Type B pancreatic cell (in vitro differentiated cells): Measurements from ENCODE around the gene LYPD4. TPM values are rescaled to one million over a fixed set of nuclear protein-coding genes. Genes with fewer than 3 reads are reported as not detected.
"Not testable (repeated sequence)": the region's sequence is repeated elsewhere in the genome, so short reads cannot be mapped to it uniquely, and the experiment has no call there.

Experiments
- DNase-seq: peaks from one replicate; pipeline ENCODE4 v3.0.0; 2021; ENCODE audit warnings: mixed read lengths; ENCODE audit not compliant: unreplicated experiment; ENCODE audit errors: extremely low spot score
- H3K27ac Mint-ChIP-seq: 2 replicates; pipeline ENCODE4 v1.8.0; 2021; ENCODE audit warnings: mild to moderate bottlenecking, mixed read lengths
- H3K27me3 Mint-ChIP-seq: 2 replicates; pipeline ENCODE4 v1.8.0; 2021; ENCODE audit warnings: mixed read lengths
- H3K36me3 Mint-ChIP-seq: 2 replicates; pipeline ENCODE4 v1.8.0; 2021; ENCODE audit warnings: mixed read lengths
- H3K4me1 Mint-ChIP-seq: one replicate; pipeline ENCODE4 v1.8.0; 2021; ENCODE audit warnings: mixed read lengths; ENCODE audit not compliant: unreplicated experiment
- H3K4me3 Mint-ChIP-seq: 2 replicates; pipeline ENCODE4 v1.8.0; 2021; ENCODE audit warnings: mild to moderate bottlenecking, mixed read lengths
- H3K9me3 Mint-ChIP-seq: 2 replicates; pipeline ENCODE4 v1.8.0; 2021; ENCODE audit warnings: mixed read lengths
- microRNA-seq: library from miRNA; unstranded; fragments of <30 nt; microRNA quantifications from one replicate; pipeline ENCODE4, GENCODE V29; 2020
- total RNA-seq: library from RNA; stranded (reverse); gene quantifications from 2 replicates; pipeline ENCODE4 v1.2.1, GENCODE V29; 2021; ENCODE audit warnings: low replicate concordance
- TF ChIP-seq, protein P1 (sequence below): fragments of 200-600 bp; sonication (generic); conservative IDR thresholded peaks from 2 replicates; pipeline ENCODE4 v1.5.0; 2021; ENCODE audit warnings: antibody characterized with exemption, mild to moderate bottlenecking

Gene LYPD4
- total RNA-seq, 1 donor from 2014 or later, result not detected

- Mint-ChIP-seq H3K27ac (no peak overlapping the region), H3K4me3 (no peak overlapping the region), H3K9me3 (no peaks in the 10 kb centered on the region), H3K36me3 (no peaks in the 10 kb centered on the region), H3K4me1 (no peaks in the 10 kb centered on the region), H3K27me3 (peaks cover 36% of the 10 kb centered on the region)
- no peak for DNase-seq
- TF ChIP-seq, protein P1, sequence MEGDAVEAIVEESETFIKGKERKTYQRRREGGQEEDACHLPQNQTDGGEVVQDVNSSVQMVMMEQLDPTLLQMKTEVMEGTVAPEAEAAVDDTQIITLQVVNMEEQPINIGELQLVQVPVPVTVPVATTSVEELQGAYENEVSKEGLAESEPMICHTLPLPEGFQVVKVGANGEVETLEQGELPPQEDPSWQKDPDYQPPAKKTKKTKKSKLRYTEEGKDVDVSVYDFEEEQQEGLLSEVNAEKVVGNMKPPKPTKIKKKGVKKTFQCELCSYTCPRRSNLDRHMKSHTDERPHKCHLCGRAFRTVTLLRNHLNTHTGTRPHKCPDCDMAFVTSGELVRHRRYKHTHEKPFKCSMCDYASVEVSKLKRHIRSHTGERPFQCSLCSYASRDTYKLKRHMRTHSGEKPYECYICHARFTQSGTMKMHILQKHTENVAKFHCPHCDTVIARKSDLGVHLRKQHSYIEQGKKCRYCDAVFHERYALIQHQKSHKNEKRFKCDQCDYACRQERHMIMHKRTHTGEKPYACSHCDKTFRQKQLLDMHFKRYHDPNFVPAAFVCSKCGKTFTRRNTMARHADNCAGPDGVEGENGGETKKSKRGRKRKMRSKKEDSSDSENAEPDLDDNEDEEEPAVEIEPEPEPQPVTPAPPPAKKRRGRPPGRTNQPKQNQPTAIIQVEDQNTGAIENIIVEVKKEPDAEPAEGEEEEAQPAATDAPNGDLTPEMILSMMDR, result peak; percentile 82
Measured at GRCh38 chr19:41795031-41795461, 49.4 kb downstream of the LYPD4 start.

DNA sequence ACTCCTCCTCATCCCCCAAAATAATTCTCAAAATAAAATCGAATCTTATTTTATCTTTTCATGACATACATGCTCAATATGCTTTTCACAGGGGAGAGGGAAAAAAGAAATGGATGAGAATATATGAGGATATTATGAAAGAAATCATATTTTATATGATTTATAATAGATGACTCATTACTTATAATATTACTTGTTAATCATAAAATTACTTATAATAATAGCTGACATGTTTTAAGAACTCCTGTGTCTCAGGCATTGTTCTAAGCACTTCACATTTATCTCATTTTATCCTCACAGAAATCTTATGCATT is 51.1 kb downstream of the LYPD4 start:
- H3K9me3 Mint-ChIP-seq, result no peaks in the 10 kb centered on the region
- no peak for DNase-seq
- H3K36me3 Mint-ChIP-seq, result no peaks in the 10 kb centered on the region
- H3K27ac Mint-ChIP-seq, result no peak overlapping the region
- no peaks in the 10 kb centered on the region for H3K4me1 Mint-ChIP-seq
- H3K27me3 Mint-ChIP-seq, result peaks cover 38% of the 10 kb centered on the region
- TF ChIP-seq, protein P1, result peak; percentile 9
- no peak overlapping the region for H3K4me3 Mint-ChIP-seq

DNA sequence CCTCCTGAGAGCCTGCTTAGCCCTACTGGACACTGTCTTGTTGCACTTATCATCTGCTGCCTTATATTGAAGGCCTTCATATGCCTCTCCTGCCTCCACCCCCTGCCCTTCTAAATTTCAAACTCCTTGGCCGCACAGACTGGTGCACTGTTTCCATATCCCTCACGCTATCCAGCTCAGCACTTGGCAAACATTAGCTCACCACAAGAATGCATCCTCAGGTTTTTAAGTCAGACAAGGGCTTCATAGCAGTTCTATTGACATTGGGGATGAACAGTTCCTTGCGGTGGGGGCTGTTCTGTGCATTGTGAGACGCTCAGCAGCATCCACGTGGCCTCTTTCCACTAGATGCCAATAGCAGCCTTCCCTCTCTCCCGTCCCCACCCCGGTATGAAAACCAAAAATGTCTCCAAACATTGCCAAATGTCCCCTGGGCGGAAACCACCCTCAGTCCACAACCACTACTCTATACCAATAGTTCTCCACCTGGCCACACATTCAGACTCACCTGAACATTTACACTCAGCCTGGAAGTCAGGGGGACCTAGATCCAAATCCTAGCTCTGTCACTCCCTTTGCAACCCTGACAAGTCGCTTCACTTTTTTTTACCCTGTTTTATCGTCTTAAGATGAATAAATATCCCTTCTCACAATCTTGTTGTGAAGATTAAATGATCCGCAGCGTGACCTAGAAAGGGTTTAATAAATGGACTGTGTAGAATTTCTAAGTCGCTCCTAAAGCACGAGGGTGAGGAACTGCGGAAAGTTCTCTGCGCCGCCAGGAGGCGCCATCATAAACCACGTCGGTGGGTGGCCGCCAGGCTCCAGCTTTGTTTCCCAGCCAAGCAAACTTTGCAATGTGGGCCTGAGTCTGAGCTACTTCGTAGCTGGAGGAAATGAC is 51.7 kb downstream of the LYPD4 start:
- DNase-seq, result no peak
- no peak overlapping the region for H3K27ac Mint-ChIP-seq
- TF ChIP-seq, protein P1, result peak; percentile 74
- no peak overlapping the region for H3K4me3 Mint-ChIP-seq
- peaks cover 39% of the 10 kb centered on the region for H3K27me3 Mint-ChIP-seq
- no peaks in the 10 kb centered on the region for H3K9me3 Mint-ChIP-seq
- H3K4me1 Mint-ChIP-seq, result no peaks in the 10 kb centered on the region
- H3K36me3 Mint-ChIP-seq, result no peaks in the 10 kb centered on the region

GRCh38 chr19:41789053-41789452 is 55.4 kb downstream of the LYPD4 start:
- H3K9me3 Mint-ChIP-seq, H3K4me3 Mint-ChIP-seq, H3K27ac Mint-ChIP-seq, H3K4me1 Mint-ChIP-seq, DNase-seq, H3K36me3 Mint-ChIP-seq: not testable (repeated sequence)
- H3K27me3 Mint-ChIP-seq, result peaks cover 61% of the 10 kb centered on the region

DNA sequence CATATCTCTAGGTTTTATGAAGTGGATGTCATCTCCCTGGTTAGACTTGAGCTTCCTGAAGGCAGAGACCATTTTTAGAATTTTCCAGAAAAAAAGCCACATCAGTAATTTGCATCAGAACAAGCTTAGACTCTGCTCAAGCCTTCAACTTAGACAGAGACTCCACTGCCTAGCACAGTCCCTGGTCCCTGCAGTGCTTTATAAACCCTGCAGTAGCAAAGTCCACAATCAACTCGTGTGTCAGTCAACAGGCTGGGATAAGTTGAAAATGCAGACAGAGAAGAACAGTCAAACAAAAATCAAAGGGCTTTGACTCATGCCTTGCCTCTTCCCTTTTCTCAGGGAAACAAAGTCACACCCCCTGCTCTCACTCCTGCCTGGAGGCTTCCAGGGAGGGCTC is 56.0 kb downstream of the LYPD4 start:
- not testable (repeated sequence) for H3K36me3 Mint-ChIP-seq, DNase-seq, H3K4me3 Mint-ChIP-seq, H3K9me3 Mint-ChIP-seq, H3K4me1 Mint-ChIP-seq, H3K27ac Mint-ChIP-seq
- peaks cover 61% of the 10 kb centered on the region for H3K27me3 Mint-ChIP-seq

Small RNAs within 50 kb of the gene (microRNA-seq; reads per million reads assigned to microRNA genes)
- gene MIR6797, result 1.1 reads per million

Other genes with a start within 250 kb of the LYPD4 start
- gene CEACAM4, start 217.6 kb downstream of the LYPD4 start, total RNA-seq, result not detected in 2 replicates
- gene CEACAM7, start 156.4 kb downstream of the LYPD4 start, total RNA-seq, result 4.4 and 8.0 TPM in 2 replicates
- 13.5 and 13.9 TPM in 2 replicates for gene CEACAM5, start 136.1 kb downstream of the LYPD4 start, total RNA-seq
- gene CEACAM6, start 89.2 kb downstream of the LYPD4 start, total RNA-seq, result 29.8 and 76.1 TPM in 2 replicates
- not detected in 2 replicates for gene CEACAM3, start 48.1 kb downstream of the LYPD4 start, total RNA-seq
- not detected in 2 replicates for gene DMRTC2, start 359 bp upstream of the LYPD4 start, total RNA-seq
- 3,159 and 4,081 TPM in 2 replicates for gene RPS19, start 15.6 kb upstream of the LYPD4 start, total RNA-seq
- gene CD79A, start 32.6 kb upstream of the LYPD4 start, total RNA-seq, result 0.48 and 0.52 TPM in 2 replicates
- 51.7 and 58.9 TPM in 2 replicates for gene ARHGEF1, start 38.5 kb upstream of the LYPD4 start, total RNA-seq
- 0.17 and 0.24 TPM in 2 replicates for gene ERFL, start 83.8 kb upstream of the LYPD4 start, total RNA-seq
- gene RABAC1, start 114.6 kb upstream of the LYPD4 start, total RNA-seq, result 124 and 140 TPM in 2 replicates
- gene ATP1A3, start 149.5 kb upstream of the LYPD4 start, total RNA-seq, result 5.6 TPM in 1 of 2 replicates, not detected in the other
- 1.8 and 5.8 TPM in 2 replicates for gene GRIK5, start 225.5 kb upstream of the LYPD4 start, total RNA-seq
- gene ZNF574, start 231.5 kb upstream of the LYPD4 start, total RNA-seq, result 20.1 and 20.5 TPM in 2 replicates